ENCODE measurements around the gene CYGB. TPM values are rescaled to one million over a fixed set of nuclear protein-coding genes. Genes with fewer than 3 reads are reported as not detected.
A peak's percentile ranks its signal among the peaks of the same experiment; 100 is the strongest.

CYGB gene
- total and polyA plus RNA-seq, 2 of the 13 experiments (the other 11 are each of a cell fraction or from before 2014, with no cell fraction given), result 18.9 to 27.1 TPM

DNA sequence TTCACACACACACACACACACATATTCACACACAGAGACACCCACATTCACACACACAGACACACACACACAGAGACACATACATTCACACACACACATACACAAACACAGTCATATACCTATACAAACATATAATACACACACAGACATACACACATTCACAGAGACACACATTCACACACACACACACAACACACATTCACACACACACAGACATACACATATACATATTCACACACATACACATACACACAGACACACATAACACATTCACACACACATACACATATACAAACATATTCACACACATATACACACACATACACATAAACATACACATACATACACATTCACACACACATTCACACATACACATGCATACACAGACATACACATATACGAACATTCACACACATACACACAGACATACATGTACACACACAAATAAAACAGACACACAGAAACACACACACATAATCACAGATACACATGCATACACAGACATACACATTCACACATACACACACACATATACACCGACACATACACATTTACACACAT lies 10.2 kb upstream of the CYGB start (continued):
- TF ChIP-seq, protein P1, sequence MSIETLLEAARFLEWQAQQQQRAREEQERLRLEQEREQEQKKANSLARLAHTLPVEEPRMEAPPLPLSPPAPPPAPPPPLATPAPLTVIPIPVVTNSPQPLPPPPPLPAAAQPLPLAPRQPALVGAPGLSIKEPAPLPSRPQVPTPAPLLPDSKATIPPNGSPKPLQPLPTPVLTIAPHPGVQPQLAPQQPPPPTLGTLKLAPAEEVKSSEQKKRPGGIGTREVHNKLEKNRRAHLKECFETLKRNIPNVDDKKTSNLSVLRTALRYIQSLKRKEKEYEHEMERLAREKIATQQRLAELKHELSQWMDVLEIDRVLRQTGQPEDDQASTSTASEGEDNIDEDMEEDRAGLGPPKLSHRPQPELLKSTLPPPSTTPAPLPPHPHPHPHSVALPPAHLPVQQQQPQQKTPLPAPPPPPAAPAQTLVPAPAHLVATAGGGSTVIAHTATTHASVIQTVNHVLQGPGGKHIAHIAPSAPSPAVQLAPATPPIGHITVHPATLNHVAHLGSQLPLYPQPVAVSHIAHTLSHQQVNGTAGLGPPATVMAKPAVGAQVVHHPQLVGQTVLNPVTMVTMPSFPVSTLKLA (IDR thresholded peaks at IDR 0.05), result peak; percentile 29; the same call in 1 of the 2 replicates
- TF ChIP-seq ZNF556 (CRISPR knock-in tag; IDR thresholded peaks at IDR 0.05; ENCODE audit: borderline replicate concordance), result 0 out of 2 replicates have a peak, but pooled peaks have one; percentile 8
- peak; percentile 93 for TF ChIP-seq ZNF282 (IDR thresholded peaks at IDR 0.05; ENCODE audit: partially characterized antibody)
- TF ChIP-seq, protein P2, sequence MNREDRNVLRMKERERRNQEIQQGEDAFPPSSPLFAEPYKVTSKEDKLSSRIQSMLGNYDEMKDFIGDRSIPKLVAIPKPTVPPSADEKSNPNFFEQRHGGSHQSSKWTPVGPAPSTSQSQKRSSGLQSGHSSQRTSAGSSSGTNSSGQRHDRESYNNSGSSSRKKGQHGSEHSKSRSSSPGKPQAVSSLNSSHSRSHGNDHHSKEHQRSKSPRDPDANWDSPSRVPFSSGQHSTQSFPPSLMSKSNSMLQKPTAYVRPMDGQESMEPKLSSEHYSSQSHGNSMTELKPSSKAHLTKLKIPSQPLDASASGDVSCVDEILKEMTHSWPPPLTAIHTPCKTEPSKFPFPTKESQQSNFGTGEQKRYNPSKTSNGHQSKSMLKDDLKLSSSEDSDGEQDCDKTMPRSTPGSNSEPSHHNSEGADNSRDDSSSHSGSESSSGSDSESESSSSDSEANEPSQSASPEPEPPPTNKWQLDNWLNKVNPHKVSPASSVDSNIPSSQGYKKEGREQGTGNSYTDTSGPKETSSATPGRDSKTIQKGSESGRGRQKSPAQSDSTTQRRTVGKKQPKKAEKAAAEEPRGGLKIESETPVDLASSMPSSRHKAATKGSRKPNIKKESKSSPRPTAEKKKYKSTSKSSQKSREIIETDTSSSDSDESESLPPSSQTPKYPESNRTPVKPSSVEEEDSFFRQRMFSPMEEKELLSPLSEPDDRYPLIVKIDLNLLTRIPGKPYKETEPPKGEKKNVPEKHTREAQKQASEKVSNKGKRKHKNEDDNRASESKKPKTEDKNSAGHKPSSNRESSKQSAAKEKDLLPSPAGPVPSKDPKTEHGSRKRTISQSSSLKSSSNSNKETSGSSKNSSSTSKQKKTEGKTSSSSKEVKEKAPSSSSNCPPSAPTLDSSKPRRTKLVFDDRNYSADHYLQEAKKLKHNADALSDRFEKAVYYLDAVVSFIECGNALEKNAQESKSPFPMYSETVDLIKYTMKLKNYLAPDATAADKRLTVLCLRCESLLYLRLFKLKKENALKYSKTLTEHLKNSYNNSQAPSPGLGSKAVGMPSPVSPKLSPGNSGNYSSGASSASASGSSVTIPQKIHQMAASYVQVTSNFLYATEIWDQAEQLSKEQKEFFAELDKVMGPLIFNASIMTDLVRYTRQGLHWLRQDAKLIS (CRISPR knock-in tag; IDR thresholded peaks at IDR 0.05), result 0 out of 2 replicates have a peak, but pooled peaks have one; percentile 18
- peak; percentile 67; the same call in 1 of the 2 replicates for TF ChIP-seq SSRP1 (CRISPR knock-in tag; IDR thresholded peaks at IDR 0.05)
- TF ChIP-seq, protein P3, sequence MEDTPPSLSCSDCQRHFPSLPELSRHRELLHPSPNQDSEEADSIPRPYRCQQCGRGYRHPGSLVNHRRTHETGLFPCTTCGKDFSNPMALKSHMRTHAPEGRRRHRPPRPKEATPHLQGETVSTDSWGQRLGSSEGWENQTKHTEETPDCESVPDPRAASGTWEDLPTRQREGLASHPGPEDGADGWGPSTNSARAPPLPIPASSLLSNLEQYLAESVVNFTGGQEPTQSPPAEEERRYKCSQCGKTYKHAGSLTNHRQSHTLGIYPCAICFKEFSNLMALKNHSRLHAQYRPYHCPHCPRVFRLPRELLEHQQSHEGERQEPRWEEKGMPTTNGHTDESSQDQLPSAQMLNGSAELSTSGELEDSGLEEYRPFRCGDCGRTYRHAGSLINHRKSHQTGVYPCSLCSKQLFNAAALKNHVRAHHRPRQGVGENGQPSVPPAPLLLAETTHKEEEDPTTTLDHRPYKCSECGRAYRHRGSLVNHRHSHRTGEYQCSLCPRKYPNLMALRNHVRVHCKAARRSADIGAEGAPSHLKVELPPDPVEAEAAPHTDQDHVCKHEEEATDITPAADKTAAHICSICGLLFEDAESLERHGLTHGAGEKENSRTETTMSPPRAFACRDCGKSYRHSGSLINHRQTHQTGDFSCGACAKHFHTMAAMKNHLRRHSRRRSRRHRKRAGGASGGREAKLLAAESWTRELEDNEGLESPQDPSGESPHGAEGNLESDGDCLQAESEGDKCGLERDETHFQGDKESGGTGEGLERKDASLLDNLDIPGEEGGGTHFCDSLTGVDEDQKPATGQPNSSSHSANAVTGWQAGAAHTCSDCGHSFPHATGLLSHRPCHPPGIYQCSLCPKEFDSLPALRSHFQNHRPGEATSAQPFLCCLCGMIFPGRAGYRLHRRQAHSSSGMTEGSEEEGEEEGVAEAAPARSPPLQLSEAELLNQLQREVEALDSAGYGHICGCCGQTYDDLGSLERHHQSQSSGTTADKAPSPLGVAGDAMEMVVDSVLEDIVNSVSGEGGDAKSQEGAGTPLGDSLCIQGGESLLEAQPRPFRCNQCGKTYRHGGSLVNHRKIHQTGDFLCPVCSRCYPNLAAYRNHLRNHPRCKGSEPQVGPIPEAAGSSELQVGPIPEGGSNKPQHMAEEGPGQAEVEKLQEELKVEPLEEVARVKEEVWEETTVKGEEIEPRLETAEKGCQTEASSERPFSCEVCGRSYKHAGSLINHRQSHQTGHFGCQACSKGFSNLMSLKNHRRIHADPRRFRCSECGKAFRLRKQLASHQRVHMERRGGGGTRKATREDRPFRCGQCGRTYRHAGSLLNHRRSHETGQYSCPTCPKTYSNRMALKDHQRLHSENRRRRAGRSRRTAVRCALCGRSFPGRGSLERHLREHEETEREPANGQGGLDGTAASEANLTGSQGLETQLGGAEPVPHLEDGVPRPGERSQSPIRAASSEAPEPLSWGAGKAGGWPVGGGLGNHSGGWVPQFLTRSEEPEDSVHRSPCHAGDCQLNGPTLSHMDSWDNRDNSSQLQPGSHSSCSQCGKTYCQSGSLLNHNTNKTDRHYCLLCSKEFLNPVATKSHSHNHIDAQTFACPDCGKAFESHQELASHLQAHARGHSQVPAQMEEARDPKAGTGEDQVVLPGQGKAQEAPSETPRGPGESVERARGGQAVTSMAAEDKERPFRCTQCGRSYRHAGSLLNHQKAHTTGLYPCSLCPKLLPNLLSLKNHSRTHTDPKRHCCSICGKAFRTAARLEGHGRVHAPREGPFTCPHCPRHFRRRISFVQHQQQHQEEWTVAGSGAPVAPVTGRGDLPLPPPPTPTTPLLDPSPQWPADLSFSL (CRISPR knock-in tag; IDR thresholded peaks at IDR 0.05), result peak; percentile 95
- TF ChIP-seq, protein P4, sequence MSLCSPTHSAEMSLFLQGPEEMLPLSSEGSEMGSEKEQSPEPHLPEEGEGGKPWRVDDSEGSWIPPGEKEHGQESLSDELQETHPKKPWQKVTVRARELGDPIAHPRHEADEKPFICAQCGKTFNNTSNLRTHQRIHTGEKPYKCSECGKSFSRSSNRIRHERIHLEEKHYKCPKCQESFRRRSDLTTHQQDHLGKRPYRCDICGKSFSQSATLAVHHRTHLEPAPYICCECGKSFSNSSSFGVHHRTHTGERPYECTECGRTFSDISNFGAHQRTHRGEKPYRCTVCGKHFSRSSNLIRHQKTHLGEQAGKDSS (CRISPR knock-in tag; IDR thresholded peaks at IDR 0.05; ENCODE audit: borderline replicate concordance, low read depth), result 0 out of 2 replicates have a peak, but pooled peaks have one; percentile 4
- peak; percentile 42; the same call in 1 of the 2 replicates for TF ChIP-seq CHD4 (IDR thresholded peaks at IDR 0.05; ENCODE audit: borderline replicate concordance, low read length)
- 0 out of 2 replicates have a peak, but pooled peaks have one; percentile 51 for TF ChIP-seq SPEN (CRISPR knock-in tag; IDR thresholded peaks at IDR 0.05; ENCODE audit: low read depth)
- TF ChIP-seq, protein P5, sequence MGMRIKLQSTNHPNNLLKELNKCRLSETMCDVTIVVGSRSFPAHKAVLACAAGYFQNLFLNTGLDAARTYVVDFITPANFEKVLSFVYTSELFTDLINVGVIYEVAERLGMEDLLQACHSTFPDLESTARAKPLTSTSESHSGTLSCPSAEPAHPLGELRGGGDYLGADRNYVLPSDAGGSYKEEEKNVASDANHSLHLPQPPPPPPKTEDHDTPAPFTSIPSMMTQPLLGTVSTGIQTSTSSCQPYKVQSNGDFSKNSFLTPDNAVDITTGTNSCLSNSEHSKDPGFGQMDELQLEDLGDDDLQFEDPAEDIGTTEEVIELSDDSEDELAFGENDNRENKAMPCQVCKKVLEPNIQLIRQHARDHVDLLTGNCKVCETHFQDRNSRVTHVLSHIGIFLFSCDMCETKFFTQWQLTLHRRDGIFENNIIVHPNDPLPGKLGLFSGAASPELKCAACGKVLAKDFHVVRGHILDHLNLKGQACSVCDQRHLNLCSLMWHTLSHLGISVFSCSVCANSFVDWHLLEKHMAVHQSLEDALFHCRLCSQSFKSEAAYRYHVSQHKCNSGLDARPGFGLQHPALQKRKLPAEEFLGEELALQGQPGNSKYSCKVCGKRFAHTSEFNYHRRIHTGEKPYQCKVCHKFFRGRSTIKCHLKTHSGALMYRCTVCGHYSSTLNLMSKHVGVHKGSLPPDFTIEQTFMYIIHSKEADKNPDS (CRISPR knock-in tag; IDR thresholded peaks at IDR 0.05), result no peak
